HG03521 (cell line): ENCODE data around the gene SRY.
"Not testable (repeated sequence)": the region's sequence is repeated elsewhere in the genome, so short reads cannot be mapped to it uniquely, and the experiment has no call there.

Experiments
- ATAC-seq: cut with Tn5 transposase; IDR thresholded peaks from one replicate; pipeline ENCODE4 v1.9.1; 2021; ENCODE audit warnings: mild to moderate bottlenecking, moderate library complexity; ENCODE audit not compliant: unreplicated experiment

The SRY gene

GRCh38 chrY:2787600-2787999, at the start of gene SRY:
SRY (minus strand) TSS chrY:2787682; CDS start chrY:2787603, 79 bp downstream.
- ATAC-seq, result no peak

GRCh38 chrY:2837078-2837477, 49.6 kb upstream of the SRY start:
- no peak for ATAC-seq

GRCh38 chrY:2835230-2835629, 47.7 kb upstream of the SRY start:
- no peak for ATAC-seq

GRCh38 chrY:2828497-2828896, 41.0 kb upstream of the SRY start:
- ATAC-seq, result no peak

- ATAC-seq, result no peak
Measured at GRCh38 chrY:2824471-2824870, 37.0 kb upstream of the SRY start.

GRCh38 chrY:2817146-2817896, 29.8 kb upstream of the SRY start:
- ATAC-seq, result not testable (repeated sequence)

- no peak for ATAC-seq
Measured at GRCh38 chrY:2800246-2800645, 12.8 kb upstream of the SRY start.

GRCh38 chrY:2797991-2798390, 10.5 kb upstream of the SRY start:
- no peak for ATAC-seq

- no peak for ATAC-seq
Measured at GRCh38 chrY:2796977-2797523, 9.6 kb upstream of the SRY start.

GRCh38 chrY:2789756-2790155, 2.3 kb upstream of the SRY start:
- no peak for ATAC-seq

- ATAC-seq, result no peak
Measured at GRCh38 chrY:2786876-2787512, 488 bp downstream of the SRY start.
